OCI-LY7 (cell line): ENCODE data around the gene SLC38A3. TPM values are rescaled to one million over a fixed set of nuclear protein-coding genes. Genes with fewer than 3 reads are reported as not detected.

ENCODE experiments used
- BruUV-seq: library from RNA; stranded (reverse); fragments of 400-500 nt; replicated peaks from 2 replicates; lab custom pipeline; 2021; lab: Mats Ljungman, UMichigan
- CTCF ChIA-PET: fragments of 300-600 bp; sonication (Branson Sonifier 250); formaldehyde crosslinking; loops from one replicate; lab custom pipeline; 2022; ENCODE audit warnings: antibody characterized with exemption; ENCODE audit not compliant: unreplicated experiment; lab: Charles Lee
- POLR2A ChIA-PET: fragments of 300-600 bp; sonication (Branson Sonifier 250); formaldehyde crosslinking; loops from one replicate; lab custom pipeline; 2022; ENCODE audit warnings: antibody characterized with exemption; lab: Charles Lee
- DNase-seq: peaks from one replicate; pipeline ENCODE4 v3.0.0-alpha.2; 2015; ENCODE audit warnings: low spot score
- H2AFZ ChIP-seq: fragments of 200-600 bp; sonication (generic), shearing (Covaris generic); 2 replicates; pipeline ENCODE4 v1.6.1; 2014; ENCODE audit warnings: mild to moderate bottlenecking, antibody characterized with exemption, low read length, moderate library complexity
- H3K27ac ChIP-seq: fragments of 200-600 bp; sonication (generic); 2 replicates; pipeline ENCODE4 v1.5.1; 2014; ENCODE audit warnings: mixed run types, low read depth, mild to moderate bottlenecking, moderate library complexity, low read length, inconsistent platforms; ENCODE audit not compliant: poor library complexity, severe bottlenecking
- H3K36me3 ChIP-seq: fragments of 200-600 bp; sonication (generic); 2 replicates; pipeline ENCODE4 v1.6.1; 2014; ENCODE audit warnings: mild to moderate bottlenecking, antibody characterized with exemption, low read length, moderate library complexity, mixed read lengths; ENCODE audit not compliant: insufficient read depth
- H3K4me1 ChIP-seq: fragments of 200-600 bp; sonication (generic); 2 replicates; pipeline ENCODE4 v1.5.1; 2014; ENCODE audit warnings: mild to moderate bottlenecking, low read length; ENCODE audit not compliant: insufficient read depth, poor library complexity, severe bottlenecking
- H3K4me2 ChIP-seq: fragments of 200-600 bp; sonication (generic); 2 replicates; pipeline ENCODE4 v1.6.1; 2014; ENCODE audit warnings: mild to moderate bottlenecking, low read length
- H3K4me3 ChIP-seq: fragments of 200-600 bp; sonication (generic); 2 replicates; pipeline ENCODE4 v1.5.1; 2014; ENCODE audit warnings: mild to moderate bottlenecking, low read depth, low read length; ENCODE audit not compliant: poor library complexity, severe bottlenecking
- H3K79me2 ChIP-seq: fragments of 200-600 bp; sonication (generic); 2 replicates; pipeline ENCODE4 v1.6.1; 2016; ENCODE audit warnings: low read depth, mild to moderate bottlenecking, low read length, moderate library complexity, mixed read lengths; ENCODE audit not compliant: insufficient read depth
- H3K9me2 ChIP-seq: fragments of 200-600 bp; sonication (generic); 2 replicates; pipeline ENCODE4 v1.6.1; 2016; ENCODE audit warnings: mild to moderate bottlenecking, low read length, mixed read lengths; ENCODE audit not compliant: insufficient read depth
- H3K9me3 ChIP-seq: fragments of 200-600 bp; sonication (generic); 2 replicates; pipeline ENCODE4 v1.6.1; 2014; ENCODE audit warnings: mild to moderate bottlenecking, mixed run types, low read length, mixed read lengths
- H4K20me1 ChIP-seq: fragments of 200-600 bp; sonication (generic); 2 replicates; pipeline ENCODE4 v1.6.1; 2014; ENCODE audit warnings: mild to moderate bottlenecking, antibody characterized with exemption, low read length, moderate library complexity, mixed read lengths; ENCODE audit not compliant: insufficient read depth
- EZH2phosphoT487 ChIP-seq: fragments of 200-600 bp; sonication (generic); IDR thresholded peaks from 2 replicates; pipeline ENCODE4 v1.6.1; 2018; ENCODE audit warnings: low read depth, borderline replicate concordance, mild to moderate bottlenecking, mixed run types, antibody characterized with exemption, low read length, moderate library complexity, mixed read lengths
- intact Hi-C: fragments of 100-400 bp; cut with micrococcal nuclease; formaldehyde crosslinking; loops from one replicate; pipeline ENCODE4 v1.10.0; 2022; ENCODE audit not compliant: unreplicated experiment
- total RNA-seq, 2 experiments: library from RNA; depleted of rRNA in 1 of 2; stranded (reverse); fragments of >200 nt in 1 of 2; shearing (Covaris generic) in 1 of 2; gene quantifications; 2 replicates each; pipeline ENCODE4 v1.2.3, GENCODE V29; 2014 to 2022
- TF ChIP-seq, protein P1 (sequence below): fragments of 200-600 bp; sonication (generic); conservative IDR thresholded peaks from 2 replicates; pipeline ENCODE4 v1.5.1; 2014; ENCODE audit warnings: mild to moderate bottlenecking, antibody characterized with exemption, low read length, moderate library complexity, mixed read lengths

Gene SLC38A3
- total RNA-seq, 2 experiments from 2014 or later, result not detected

GRCh38 chr3:50248387-50248786, 43.3 kb downstream of the SLC38A3 start:
- peaks cover 5% of the 10 kb centered on the region; the same call in 1 of the 2 replicates for H4K20me1 ChIP-seq
- H3K79me2 ChIP-seq, result peaks cover 39% of the 10 kb centered on the region
- intact Hi-C loops, result no loop called here
- H3K36me3 ChIP-seq, result peaks cover 61% of the 10 kb centered on the region
- no peak overlapping the region for H3K4me3 ChIP-seq
- H3K4me2 ChIP-seq, result no peak overlapping the region
- ChIA-PET POLR2A (no interaction called here), CTCF (no interaction called here)
- H3K9me2 ChIP-seq, result no peaks in the 10 kb centered on the region
- no TSS peak for BruUV-seq
- H3K27ac ChIP-seq, result no peak overlapping the region
- no peaks in the 10 kb centered on the region for H3K9me3 ChIP-seq
- no peak overlapping the region for H2AFZ ChIP-seq
- TF ChIP-seq, protein P1, sequence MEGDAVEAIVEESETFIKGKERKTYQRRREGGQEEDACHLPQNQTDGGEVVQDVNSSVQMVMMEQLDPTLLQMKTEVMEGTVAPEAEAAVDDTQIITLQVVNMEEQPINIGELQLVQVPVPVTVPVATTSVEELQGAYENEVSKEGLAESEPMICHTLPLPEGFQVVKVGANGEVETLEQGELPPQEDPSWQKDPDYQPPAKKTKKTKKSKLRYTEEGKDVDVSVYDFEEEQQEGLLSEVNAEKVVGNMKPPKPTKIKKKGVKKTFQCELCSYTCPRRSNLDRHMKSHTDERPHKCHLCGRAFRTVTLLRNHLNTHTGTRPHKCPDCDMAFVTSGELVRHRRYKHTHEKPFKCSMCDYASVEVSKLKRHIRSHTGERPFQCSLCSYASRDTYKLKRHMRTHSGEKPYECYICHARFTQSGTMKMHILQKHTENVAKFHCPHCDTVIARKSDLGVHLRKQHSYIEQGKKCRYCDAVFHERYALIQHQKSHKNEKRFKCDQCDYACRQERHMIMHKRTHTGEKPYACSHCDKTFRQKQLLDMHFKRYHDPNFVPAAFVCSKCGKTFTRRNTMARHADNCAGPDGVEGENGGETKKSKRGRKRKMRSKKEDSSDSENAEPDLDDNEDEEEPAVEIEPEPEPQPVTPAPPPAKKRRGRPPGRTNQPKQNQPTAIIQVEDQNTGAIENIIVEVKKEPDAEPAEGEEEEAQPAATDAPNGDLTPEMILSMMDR, result no peak
- no peak for TF ChIP-seq EZH2phosphoT487
- no peak for DNase-seq
- H3K4me1 ChIP-seq, result peaks cover 43% of the 10 kb centered on the region

DNA sequence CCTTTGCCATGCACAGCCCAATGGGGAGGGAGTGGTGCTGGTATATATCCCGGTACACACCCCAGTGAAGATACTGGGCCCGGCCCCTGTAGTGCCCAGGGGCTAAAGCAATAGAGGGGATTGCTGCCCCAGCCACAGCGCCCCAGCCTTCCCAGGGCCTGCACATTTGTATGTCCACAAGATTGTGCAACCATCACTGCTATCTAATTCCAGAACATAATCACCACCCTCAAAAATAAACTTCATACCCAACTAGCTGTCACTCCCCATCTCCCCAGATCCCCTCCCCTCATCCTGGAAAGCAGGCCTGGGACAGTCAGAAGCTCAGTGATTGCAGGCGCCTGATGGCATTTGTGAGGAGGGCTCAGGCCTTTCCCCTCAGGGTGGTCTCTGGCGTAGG, 44.4 kb downstream of the SLC38A3 start:
- DNase-seq, result no peak
- ChIA-PET POLR2A (interaction anchor here (0.6 kb wide), 1 partner anchor 230 kb away, joined by 3 read pairs; no protein-coding TSS in a partner anchor), CTCF (interaction anchor here (1.0 kb wide), 1 partner anchor 55 kb away, joined by 3 read pairs; no protein-coding TSS in a partner anchor)
- no peak overlapping the region for H3K4me2 ChIP-seq
- no TSS peak for BruUV-seq
- intact Hi-C loops, result no loop called here
- peaks cover 5% of the 10 kb centered on the region; the same call in 1 of the 2 replicates for H4K20me1 ChIP-seq
- H3K4me1 ChIP-seq, result peaks cover 40% of the 10 kb centered on the region
- peaks cover 64% of the 10 kb centered on the region for H3K36me3 ChIP-seq
- H3K9me2 ChIP-seq, result no peaks in the 10 kb centered on the region
- H2AFZ ChIP-seq, result no peak overlapping the region
- no peak overlapping the region for H3K27ac ChIP-seq
- TF ChIP-seq, protein P1, result no peak
- no peak for TF ChIP-seq EZH2phosphoT487
- peaks cover 39% of the 10 kb centered on the region for H3K79me2 ChIP-seq
- no peak overlapping the region for H3K4me3 ChIP-seq
- no peaks in the 10 kb centered on the region for H3K9me3 ChIP-seq

DNA sequence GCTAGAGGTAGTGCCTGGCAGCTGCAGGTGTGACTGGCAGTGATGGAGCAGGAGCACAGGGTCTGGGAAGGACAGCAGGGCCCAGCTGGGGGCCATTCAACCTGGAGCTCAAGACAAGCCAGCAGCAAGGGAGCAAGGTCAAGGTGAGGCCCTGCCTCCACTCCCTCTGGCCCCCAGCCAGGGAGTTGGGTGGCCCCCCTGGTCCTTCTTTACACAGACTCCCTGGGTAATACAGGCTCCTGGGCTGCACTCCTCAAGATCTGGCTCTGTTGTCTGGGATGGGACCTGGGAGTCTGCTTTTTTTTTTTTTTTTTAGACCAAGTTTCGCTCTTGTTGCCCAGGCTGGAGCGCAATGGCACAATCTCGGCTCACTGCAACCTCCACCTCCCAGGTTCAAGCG, 45.4 kb downstream of the SLC38A3 start:
- POLR2A ChIA-PET, result interaction anchor here (0.6 kb wide), 3 partner anchors 13 to 742 kb away, joined by 3 to 4 read pairs (median 3); no protein-coding TSS in a partner anchor
- no peaks in the 10 kb centered on the region for H3K9me2 ChIP-seq
- CTCF ChIA-PET, result interaction anchor here (0.6 kb wide), 1 partner anchor 9 kb away, joined by 3 read pairs; no protein-coding TSS in a partner anchor
- H3K79me2 ChIP-seq, result peaks cover 39% of the 10 kb centered on the region
- no peaks in the 10 kb centered on the region for H3K9me3 ChIP-seq
- H3K36me3 ChIP-seq, result peaks cover 70% of the 10 kb centered on the region
- TF ChIP-seq EZH2phosphoT487, result no peak
- TF ChIP-seq, protein P1, result no peak
- DNase-seq, result no peak
- peaks cover 36% of the 10 kb centered on the region for H3K4me1 ChIP-seq
- intact Hi-C loops, result no loop called here
- no peak overlapping the region for H2AFZ ChIP-seq
- H3K27ac ChIP-seq, result no peak overlapping the region
- peaks cover 5% of the 10 kb centered on the region; the same call in 1 of the 2 replicates for H4K20me1 ChIP-seq
- no TSS peak for BruUV-seq
- H3K4me3 ChIP-seq, result no peak overlapping the region
- no peak overlapping the region for H3K4me2 ChIP-seq
